Measurements from ENCODE around the gene NR3C2.

The NR3C2 gene

GRCh38 chr4:148266240-148266639, 176.0 kb downstream of the NR3C2 start:
- no peak for FAIRE-seq
- DNase-seq (ENCODE audit: low spot score): no peak

GRCh38 chr4:148265627-148266026, 176.6 kb downstream of the NR3C2 start:
- FAIRE-seq (no peak), DNase-seq (ENCODE audit: low spot score) (no peak)

GRCh38 chr4:148263802-148264201, 178.4 kb downstream of the NR3C2 start:
- FAIRE-seq (no peak), DNase-seq (ENCODE audit: low spot score) (no peak)

- DNase-seq (ENCODE audit: low spot score) (no peak), FAIRE-seq (no peak)
Measured at GRCh38 chr4:148263127-148263526, 179.1 kb downstream of the NR3C2 start.

GRCh38 chr4:148261848-148262247, 180.4 kb downstream of the NR3C2 start:
- FAIRE-seq: no peak

DNA sequence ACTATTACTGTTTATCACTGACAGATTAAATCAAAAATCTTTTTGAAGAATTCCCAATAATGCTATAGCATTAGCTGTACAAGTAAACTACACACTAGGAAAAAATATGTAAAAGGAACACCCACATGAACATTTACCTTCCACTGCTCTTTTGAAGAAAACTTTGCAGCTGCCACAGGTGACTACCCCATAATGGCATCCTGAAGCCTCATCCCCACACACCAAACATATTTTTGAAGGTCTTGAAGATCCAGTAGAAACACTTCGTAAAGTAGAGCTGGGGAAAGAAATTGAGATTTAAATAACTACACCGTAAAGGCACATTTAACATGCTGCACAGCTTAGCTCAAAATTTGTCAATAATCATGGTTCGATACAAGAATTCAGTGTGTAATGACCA, 182.4 kb downstream of the NR3C2 start:
- FAIRE-seq: no peak
- no peak for DNase-seq (ENCODE audit: low spot score)

More at GRCh38 chr4:148261848-148262247, 180.4 kb downstream of the NR3C2 start:
- DNase-seq (ENCODE audit: low spot score): no peak

DNA sequence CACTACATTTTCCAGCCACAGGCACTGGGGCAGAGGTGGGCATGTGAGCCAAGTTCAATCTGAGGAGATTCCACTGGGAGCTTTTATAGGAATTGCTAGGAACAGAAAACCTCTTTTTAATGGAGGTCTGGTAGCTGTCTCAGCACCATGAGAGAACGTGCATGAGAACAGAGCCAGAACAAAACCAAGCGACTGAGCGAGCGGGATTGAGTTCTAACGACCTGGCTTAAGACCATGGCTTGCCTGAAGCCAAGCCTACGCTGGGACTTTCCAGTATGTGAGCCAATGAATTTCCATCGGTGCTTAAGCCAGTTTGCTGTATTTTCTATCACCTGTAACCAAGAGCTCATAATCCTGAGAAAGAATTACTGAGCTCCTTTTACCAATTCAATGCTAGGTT, 183.7 kb downstream of the NR3C2 start:
- DNase-seq (ENCODE audit: low spot score) (no peak), FAIRE-seq (no peak)

DNA sequence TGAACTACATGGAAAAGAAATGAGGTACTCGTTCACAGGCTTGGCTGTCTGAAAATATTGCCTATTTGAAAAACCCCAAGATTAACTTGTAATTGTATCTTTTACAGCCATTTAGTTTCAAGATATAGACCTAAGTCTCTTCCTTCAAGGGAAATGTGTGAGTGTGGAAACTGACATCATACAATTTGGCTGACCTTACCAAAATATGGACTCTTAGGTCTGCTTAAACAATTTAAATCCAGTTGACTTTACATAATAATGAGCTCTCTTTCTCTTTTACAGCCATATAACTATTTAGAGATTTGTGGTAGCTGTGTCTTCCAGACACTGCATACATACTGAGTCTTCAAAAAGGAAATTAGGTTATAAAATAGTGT, 186.9 kb downstream of the NR3C2 start:
- no peak for FAIRE-seq
- DNase-seq (ENCODE audit: low spot score): no peak

DNA sequence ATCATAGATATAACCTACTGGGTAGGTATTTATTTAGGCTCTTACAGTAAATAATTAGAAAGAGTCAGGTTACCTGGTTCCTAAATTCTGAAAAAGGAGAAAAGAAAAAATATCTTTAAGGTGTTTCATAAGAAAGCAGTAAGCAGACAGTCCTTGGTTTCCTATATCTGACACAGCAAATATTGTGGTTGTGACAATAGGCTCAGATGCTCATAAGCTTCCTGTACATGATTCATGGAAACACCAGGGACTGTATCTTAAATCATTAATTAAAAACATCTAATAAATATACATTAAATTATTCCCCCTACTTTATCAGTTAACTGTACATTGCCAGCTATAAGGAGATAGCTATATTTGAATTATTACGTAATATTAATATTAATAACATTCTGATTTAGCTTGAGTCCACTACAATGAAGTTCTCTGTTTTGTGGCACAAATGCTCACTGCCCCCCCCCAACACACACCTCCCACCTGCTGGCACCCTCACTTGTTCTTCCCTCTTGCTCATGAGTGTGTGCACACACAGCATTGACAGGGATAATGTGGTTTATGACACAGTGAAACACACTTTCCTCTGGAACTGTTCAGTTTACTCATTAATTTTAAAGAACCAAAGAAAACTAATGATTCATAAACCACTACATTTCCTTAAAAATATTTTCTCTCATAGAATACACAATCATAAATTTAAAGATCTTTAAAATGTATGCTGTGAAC, 187.4 kb downstream of the NR3C2 start:
- DNase-seq (ENCODE audit: low spot score) (no peak), FAIRE-seq (no peak)

DNA sequence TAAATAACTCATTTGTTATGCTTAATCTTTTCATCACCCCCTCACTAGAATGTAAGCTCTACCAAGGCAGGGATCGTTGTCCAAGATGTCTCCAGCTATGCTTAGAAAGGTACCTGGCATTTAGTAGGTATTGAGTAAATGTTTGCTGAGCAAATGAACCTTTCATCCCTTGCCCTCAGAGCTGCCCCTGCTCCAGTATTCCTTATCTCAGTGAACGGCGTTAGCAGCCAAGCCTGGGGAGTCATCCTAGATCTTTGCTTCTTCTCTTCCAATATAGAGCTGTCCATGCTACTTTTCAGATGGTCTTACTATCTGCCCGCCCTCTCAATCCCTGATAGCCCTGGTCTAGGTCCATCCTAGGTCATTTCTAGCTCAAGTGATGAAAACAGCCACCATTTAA, 188.4 kb downstream of the NR3C2 start:
- no peak for FAIRE-seq
- no peak for DNase-seq (ENCODE audit: low spot score)

- no peak for DNase-seq (ENCODE audit: low spot score)
- FAIRE-seq: no peak
Measured at GRCh38 chr4:148248824-148249223, 193.4 kb downstream of the NR3C2 start.

- FAIRE-seq (no peak), DNase-seq (ENCODE audit: low spot score) (no peak)
Measured at GRCh38 chr4:148245015-148245414, 197.2 kb downstream of the NR3C2 start.

DNA sequence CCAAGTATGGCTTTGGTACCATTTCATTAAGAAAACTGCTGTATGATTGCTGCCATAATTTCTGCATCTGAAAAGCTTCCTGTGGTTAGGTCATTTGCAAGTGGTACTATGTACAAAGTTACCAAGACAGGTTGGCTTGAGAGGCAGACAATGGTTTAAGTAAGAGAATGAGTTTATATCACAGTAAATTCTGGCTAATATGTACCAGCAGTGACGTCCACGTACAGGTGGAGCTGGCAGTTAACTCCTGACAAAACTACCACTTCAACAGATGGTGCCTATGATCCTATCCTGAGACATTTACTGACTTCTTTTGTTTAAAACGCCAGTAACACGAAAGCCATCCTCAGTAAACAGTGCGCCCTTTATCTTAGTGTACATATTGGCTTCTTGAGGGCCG, 198.4 kb downstream of the NR3C2 start:
- no peak for DNase-seq (ENCODE audit: low spot score)
- no peak for FAIRE-seq

DNA sequence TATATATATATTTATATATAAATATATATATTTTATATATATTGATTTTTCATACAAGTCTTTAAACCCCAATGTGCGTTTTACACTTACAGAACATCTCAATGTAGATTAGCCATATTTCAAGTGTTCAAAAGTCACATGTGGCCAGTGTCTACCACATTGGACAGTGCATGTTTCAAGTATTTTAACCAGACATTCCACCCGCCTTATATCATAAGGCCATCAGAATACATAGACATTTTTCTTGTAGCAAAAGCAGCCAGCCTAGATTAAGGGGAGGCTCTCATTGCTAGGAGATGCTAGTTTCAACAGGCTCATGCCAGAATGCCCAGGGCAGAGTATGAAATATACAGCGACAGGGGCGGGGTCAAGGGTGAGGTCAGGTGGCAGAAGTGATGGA, 202.0 kb downstream of the NR3C2 start:
- no peak for DNase-seq (ENCODE audit: low spot score)
- no peak for FAIRE-seq

DNA sequence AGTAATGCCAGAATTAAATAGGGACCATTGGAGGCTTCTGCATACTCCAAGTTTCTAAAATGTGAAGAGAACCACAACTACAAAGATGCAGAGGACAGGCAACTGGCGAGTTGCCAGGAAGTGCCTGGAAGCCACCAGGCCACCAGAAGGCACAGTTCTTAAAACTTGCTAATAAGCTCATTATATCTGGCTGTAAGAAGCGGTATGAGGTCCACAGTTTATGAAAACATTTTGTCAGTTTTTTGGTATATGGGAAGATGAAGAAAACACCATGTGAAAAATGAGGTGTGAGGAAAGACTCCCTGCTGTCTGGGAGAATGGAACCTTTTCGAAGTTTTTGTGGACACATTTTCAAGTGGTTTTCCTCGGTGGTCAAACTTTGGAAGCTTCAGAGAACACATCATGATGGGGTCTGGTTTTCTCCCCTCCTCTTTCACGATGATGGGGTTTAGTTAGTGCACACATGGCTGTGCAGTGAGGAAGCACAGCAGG, 202.7 kb downstream of the NR3C2 start:
- FAIRE-seq (no peak), DNase-seq (ENCODE audit: low spot score) (no peak)

- FAIRE-seq: no peak
- no peak for DNase-seq (ENCODE audit: low spot score)
Measured at GRCh38 chr4:148238811-148239493, 203.3 kb downstream of the NR3C2 start.

DNA sequence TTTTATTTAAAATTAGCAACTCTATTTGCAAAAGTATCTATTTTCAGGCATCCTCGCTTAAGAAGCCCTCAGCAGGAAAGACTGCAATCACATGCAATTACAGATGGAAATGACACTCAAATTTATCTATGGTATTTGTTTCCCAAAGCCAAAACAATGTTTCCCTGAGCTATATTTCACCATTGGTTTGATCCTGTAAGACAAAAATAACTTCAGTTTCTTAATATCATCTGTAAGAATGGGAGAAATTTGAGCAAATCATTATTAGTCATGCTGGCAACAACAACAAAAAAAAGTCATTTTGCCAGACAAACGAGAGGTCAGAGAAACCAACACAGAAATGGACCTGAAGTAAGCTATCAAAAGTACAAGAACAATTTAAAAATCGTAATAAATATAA, 204.1 kb downstream of the NR3C2 start:
- no peak for FAIRE-seq
- no peak for DNase-seq (ENCODE audit: low spot score)

DNA sequence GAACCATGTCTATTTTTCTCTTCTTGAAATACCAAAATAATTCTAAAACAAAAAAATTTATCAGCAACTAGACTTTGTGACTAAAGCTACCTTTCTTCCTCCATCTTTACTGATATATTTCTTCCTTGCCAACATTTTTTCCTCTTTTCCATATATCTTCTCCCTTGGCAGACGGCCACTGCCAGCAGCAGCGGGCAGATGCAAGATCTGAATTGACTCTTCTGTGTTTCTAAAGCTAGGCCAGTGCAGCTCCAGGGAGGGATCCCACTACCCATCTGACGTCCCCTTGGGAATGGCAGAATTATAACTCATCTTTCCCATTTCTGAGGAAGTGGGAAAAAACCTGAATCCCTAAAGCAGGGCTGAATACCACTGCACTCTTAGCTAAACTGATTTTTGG, 206.4 kb downstream of the NR3C2 start:
- DNase-seq (ENCODE audit: low spot score) (no peak), FAIRE-seq (no peak)

DNA sequence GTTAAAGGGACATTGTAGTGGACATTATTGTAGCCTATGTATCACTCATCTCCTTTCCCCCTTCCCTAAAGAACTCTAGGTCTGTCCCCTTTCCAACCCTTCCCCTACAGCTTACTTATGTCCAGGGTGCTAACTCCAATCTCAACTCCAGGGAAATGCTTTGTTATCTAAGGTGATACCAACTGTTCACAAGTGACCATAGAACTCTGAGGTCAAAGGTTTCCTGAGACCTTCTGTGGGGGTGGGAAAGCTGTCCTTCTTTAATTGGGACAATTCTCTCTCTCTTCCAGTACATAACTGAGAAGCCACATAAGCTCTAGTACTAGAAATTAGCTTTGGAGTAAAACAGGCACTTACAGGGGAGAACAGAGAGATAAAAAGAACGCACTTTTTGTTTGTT, 212.4 kb downstream of the NR3C2 start:
- FAIRE-seq (no peak), DNase-seq (ENCODE audit: low spot score) (no peak)

GRCh38 chr4:148229028-148229427, 213.2 kb downstream of the NR3C2 start:
- no peak for DNase-seq (ENCODE audit: low spot score)
- FAIRE-seq: no peak

DNA sequence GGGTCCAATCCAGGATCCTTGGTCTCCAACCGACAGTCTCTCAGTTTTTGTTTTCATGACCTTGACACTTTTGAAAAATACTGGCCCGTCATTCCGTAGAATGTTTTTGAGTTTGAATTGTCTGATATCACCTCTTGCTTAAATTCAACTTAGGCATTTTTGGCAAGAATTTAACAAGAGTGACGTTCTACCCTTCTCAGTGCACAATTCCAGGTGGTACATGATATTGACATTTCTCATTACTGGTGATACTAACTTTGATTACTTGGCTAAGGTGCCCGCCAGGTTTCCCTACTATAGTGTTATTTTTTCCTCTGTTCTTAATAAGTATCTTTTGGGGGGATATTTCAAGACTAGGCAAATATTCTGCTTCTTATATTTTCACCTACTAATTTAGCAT, 215.1 kb downstream of the NR3C2 start:
- FAIRE-seq: no peak
- DNase-seq (ENCODE audit: low spot score): no peak

DNA sequence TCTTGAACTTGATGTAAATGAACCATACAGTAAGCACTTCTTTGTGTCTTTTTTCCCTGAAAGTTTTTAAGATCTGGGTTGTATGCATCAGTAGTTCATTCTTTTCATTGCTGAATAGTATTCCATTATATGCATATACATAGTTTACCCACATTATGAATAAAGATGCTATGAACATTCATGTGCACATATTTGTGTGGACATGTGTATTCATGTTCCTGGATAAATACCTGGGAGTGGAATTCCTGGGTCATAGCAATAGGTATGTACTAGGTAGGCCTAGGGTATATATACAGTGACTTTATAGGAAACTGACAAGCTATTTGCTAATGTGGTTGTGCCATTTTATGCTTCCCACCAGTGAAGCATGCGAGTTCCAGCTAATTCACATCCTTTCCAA, 215.9 kb downstream of the NR3C2 start:
- DNase-seq (ENCODE audit: low spot score): no peak
- FAIRE-seq: no peak

- DNase-seq (ENCODE audit: low spot score) (no peak), FAIRE-seq (no peak)
Measured at GRCh38 chr4:148225639-148226038, 216.6 kb downstream of the NR3C2 start.
